ENCODE measurements around the gene NT5DC4. TPM values are rescaled to one million over a fixed set of nuclear protein-coding genes. Genes with fewer than 3 reads are reported as not detected.

NT5DC4 gene
- polyA plus RNA-seq, 1 donor: 2.6 TPM

DNA sequence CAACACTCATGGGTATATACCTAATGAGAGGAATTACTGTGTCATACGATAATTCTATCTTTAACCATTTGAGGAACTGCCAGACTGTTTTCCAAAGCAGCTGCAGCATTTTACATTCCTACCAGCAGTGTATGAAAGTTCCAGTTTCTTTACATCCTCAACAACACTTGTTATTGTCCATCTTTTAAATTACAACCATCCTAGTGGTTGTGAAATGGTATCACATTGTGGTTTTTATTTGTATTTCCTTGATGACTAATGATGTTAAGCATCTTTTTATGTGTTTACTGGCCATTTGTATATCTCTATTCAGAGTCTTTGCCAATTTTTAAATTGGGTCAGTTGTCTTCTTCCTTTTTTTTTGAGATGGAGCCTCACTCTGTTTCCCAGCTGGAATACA lies 47.6 kb downstream of the NT5DC4 start:
- DNase-seq: no peak
- Histone ChIP-seq H3K27ac (ENCODE audit: low read length) (no peak overlapping the region), H3K36me3 (ENCODE audit: control insufficient read depth, insufficient read depth, low read length) (no peaks in the 10 kb centered on the region), H3K4me3 (ENCODE audit: low read length) (no peak overlapping the region), H3K27me3 (ENCODE audit: control insufficient read depth, insufficient read depth, low read length) (no peaks in the 10 kb centered on the region), H3K9me3 (ENCODE audit: control insufficient read depth, low read depth, low read length) (no peaks in the 10 kb centered on the region), H3K4me1 (ENCODE audit: control insufficient read depth, insufficient read depth, low read length) (peaks cover 5% of the 10 kb centered on the region)
- WGBS (ENCODE audit: insufficient coverage, low lambda C conversion rate): no CpG with 5 or more reads among the region's 1 CpG

DNA sequence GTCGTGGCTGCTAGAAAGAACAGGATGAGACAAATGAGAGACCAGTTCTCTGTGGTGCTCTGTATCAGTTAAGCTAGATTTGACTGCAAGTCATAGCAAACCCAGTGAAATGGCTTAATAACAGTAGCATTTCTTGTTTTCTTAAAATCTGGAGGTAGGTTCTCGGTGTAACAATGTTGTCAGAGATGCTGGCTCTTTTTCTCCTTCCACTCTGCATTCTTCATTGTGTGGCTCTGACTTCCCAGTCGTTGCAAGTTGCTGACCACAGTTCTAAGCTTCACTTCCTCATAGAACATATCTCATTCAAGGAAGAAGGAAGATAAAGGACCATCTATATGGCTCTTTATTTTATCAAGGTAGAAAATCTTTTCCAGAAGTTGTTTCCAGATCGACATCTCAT lies 51.5 kb downstream of the NT5DC4 start:
- H3K36me3 ChIP-seq (ENCODE audit: control insufficient read depth, insufficient read depth, low read length): no peaks in the 10 kb centered on the region
- no peaks in the 10 kb centered on the region for H3K27me3 ChIP-seq (ENCODE audit: control insufficient read depth, insufficient read depth, low read length)
- DNase-seq: no peak
- no peak overlapping the region for H3K4me3 ChIP-seq (ENCODE audit: low read length)
- 100% methylated on average over 1 of the region's 4 CpGs for WGBS (ENCODE audit: insufficient coverage, low lambda C conversion rate)
- H3K27ac ChIP-seq (ENCODE audit: low read length): no peak overlapping the region
- H3K9me3 ChIP-seq (ENCODE audit: control insufficient read depth, low read depth, low read length): no peaks in the 10 kb centered on the region
- H3K4me1 ChIP-seq (ENCODE audit: control insufficient read depth, insufficient read depth, low read length): no peaks in the 10 kb centered on the region

DNA sequence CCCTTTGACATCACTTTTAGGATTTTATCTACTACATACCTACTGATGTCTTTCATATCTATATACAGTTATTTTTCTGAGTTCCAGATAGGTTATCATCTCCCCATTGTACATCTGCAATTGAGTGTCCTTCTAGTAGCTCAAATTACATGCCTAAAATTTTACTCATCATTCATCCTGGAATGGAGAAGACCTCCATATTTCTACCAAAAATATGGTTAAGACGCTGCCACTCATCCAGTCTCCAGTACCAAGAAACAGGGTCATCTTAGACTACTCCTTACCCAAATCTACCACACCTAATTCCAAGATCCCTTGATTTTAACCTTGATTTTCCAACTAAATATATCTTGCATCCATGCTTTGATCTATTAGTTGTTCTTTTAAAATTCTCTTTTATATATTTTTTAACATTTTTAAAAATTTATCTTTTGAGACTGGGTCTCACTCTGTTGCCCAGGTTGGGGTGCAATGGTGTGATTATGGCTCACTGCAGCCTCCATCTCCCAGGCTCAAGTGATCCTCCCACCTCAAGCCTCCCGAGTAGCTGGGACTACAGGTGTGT lies 52.2 kb downstream of the NT5DC4 start:
- no CpG with 5 or more reads among the region's 2 CpGs for WGBS (ENCODE audit: insufficient coverage, low lambda C conversion rate)
- Histone ChIP-seq H3K4me3 (ENCODE audit: low read length) (no peak overlapping the region), H3K27ac (ENCODE audit: low read length) (no peak overlapping the region), H3K4me1 (ENCODE audit: control insufficient read depth, insufficient read depth, low read length) (no peaks in the 10 kb centered on the region), H3K9me3 (ENCODE audit: control insufficient read depth, low read depth, low read length) (no peaks in the 10 kb centered on the region), H3K36me3 (ENCODE audit: control insufficient read depth, insufficient read depth, low read length) (no peaks in the 10 kb centered on the region), H3K27me3 (ENCODE audit: control insufficient read depth, insufficient read depth, low read length) (no peaks in the 10 kb centered on the region)
- no peak for DNase-seq

DNA sequence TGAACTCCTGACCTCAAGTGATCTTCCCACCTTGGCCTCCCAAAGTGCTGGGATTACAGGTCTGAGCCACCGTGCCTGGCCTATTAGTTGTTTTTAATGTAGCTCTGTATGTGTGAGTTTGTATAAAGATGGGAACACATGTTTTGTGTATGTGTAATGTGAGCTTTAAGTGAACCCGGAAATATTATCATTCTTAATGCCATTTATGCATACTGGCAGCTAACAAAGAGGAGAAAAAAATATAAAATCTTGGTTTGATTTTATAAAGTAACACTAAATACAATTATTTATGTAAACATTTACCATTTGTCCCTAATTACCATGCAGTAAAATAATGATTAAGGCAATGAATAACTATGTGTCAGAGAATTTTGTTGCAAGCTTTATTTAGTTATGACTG lies 52.7 kb downstream of the NT5DC4 start:
- WGBS (ENCODE audit: insufficient coverage, low lambda C conversion rate): 100% methylated on average over 1 of the region's 2 CpGs
- no peaks in the 10 kb centered on the region for H3K27me3 ChIP-seq (ENCODE audit: control insufficient read depth, insufficient read depth, low read length)
- H3K27ac ChIP-seq (ENCODE audit: low read length): no peak overlapping the region
- no peaks in the 10 kb centered on the region for H3K36me3 ChIP-seq (ENCODE audit: control insufficient read depth, insufficient read depth, low read length)
- H3K4me1 ChIP-seq (ENCODE audit: control insufficient read depth, insufficient read depth, low read length): no peaks in the 10 kb centered on the region
- no peaks in the 10 kb centered on the region for H3K9me3 ChIP-seq (ENCODE audit: control insufficient read depth, low read depth, low read length)
- no peak for DNase-seq
- H3K4me3 ChIP-seq (ENCODE audit: low read length): no peak overlapping the region

DNA sequence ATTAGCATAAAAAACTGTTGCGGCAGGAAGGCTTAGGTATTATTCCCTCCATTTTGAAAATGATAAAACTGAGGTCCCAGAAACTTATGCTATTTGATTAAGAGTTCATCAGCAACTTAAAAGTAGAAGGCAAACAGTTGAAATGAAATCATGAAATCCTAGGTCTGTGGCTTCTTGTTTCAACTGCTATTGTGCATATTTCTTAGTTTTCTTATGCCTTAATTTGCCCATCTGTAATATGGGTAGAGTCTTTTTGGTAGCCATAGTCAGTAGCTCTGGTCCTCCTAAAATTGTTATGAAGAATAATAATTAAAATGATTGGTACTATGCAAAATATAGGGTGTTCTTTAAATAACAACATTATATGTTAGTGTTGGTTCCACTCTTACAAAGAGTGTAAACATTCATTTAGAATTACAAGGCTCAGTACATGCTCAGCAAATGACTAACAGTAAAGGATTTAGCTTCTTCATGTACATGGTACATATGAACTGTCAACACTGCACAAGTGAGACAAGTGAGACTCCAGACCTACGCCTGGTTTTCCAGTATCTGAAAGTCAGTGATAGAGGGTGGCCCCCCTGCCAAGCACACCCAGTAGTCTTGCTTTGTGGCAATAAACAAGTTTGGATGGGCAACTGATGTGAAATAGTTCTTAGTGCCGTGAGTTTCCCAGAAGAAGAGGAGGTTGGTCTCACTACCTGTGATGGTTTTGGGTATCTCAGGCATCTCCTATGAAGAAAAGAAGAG lies 53.9 kb downstream of the NT5DC4 start:
- H3K27ac ChIP-seq (ENCODE audit: low read length): no peak overlapping the region
- no peaks in the 10 kb centered on the region for H3K4me1 ChIP-seq (ENCODE audit: control insufficient read depth, insufficient read depth, low read length)
- DNase-seq: no peak
- 100% methylated on average over 2 of the region's 3 CpGs for WGBS (ENCODE audit: insufficient coverage, low lambda C conversion rate)
- no peaks in the 10 kb centered on the region for H3K9me3 ChIP-seq (ENCODE audit: control insufficient read depth, low read depth, low read length)
- H3K36me3 ChIP-seq (ENCODE audit: control insufficient read depth, insufficient read depth, low read length): no peaks in the 10 kb centered on the region
- no peaks in the 10 kb centered on the region for H3K27me3 ChIP-seq (ENCODE audit: control insufficient read depth, insufficient read depth, low read length)
- no peak overlapping the region for H3K4me3 ChIP-seq (ENCODE audit: low read length)

DNA sequence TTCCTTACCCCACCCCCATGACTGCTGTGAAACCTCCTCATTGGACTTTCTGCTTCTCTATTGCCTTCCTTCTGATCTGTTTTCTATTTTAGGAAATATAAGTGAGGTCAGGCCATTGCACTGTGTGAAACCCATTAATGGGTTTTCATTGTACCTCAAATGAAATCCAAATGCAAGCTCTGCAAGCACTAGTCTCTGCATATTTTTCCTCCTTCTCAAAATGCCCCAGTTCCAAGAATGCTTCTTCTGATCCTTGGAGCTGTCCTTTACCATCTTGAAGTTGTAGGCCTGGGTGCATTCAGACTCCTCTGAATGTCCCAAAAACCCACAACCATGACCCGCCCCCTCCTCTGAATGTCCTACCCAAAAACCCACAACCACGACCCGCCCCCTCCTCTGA lies 55.3 kb downstream of the NT5DC4 start:
- H3K27ac ChIP-seq (ENCODE audit: low read length): no peak overlapping the region
- no peak for DNase-seq
- WGBS (ENCODE audit: insufficient coverage, low lambda C conversion rate): no CpG with 5 or more reads among the region's 3 CpGs
- no peaks in the 10 kb centered on the region for H3K36me3 ChIP-seq (ENCODE audit: control insufficient read depth, insufficient read depth, low read length)
- no peaks in the 10 kb centered on the region for H3K9me3 ChIP-seq (ENCODE audit: control insufficient read depth, low read depth, low read length)
- no peaks in the 10 kb centered on the region for H3K4me1 ChIP-seq (ENCODE audit: control insufficient read depth, insufficient read depth, low read length)
- no peaks in the 10 kb centered on the region for H3K27me3 ChIP-seq (ENCODE audit: control insufficient read depth, insufficient read depth, low read length)
- no peak overlapping the region for H3K4me3 ChIP-seq (ENCODE audit: low read length)

DNA sequence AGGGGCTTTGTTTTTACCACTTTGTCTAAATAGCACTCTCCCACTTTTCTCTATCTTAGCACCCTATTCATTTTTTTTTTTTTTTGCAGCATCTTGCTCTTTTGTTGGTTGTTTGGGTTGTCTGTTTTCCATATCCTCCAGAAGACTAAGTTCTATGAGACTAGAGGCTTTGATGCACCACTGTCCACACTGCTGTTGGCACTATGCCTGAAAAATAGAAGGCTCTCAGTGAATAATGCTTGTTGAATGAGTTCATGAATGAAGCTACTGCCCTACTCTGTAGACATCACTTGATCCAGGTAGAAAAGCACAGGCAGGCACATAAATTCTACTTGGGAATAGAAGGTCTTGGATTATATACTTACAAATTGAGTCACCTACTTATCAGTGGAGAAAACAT lies 56.2 kb downstream of the NT5DC4 start:
- DNase-seq: no peak
- Histone ChIP-seq H3K9me3 (ENCODE audit: control insufficient read depth, low read depth, low read length) (no peaks in the 10 kb centered on the region), H3K4me1 (ENCODE audit: control insufficient read depth, insufficient read depth, low read length) (no peaks in the 10 kb centered on the region), H3K27ac (ENCODE audit: low read length) (no peak overlapping the region), H3K4me3 (ENCODE audit: low read length) (no peak overlapping the region), H3K27me3 (ENCODE audit: control insufficient read depth, insufficient read depth, low read length) (no peaks in the 10 kb centered on the region), H3K36me3 (ENCODE audit: control insufficient read depth, insufficient read depth, low read length) (no peaks in the 10 kb centered on the region)

DNA sequence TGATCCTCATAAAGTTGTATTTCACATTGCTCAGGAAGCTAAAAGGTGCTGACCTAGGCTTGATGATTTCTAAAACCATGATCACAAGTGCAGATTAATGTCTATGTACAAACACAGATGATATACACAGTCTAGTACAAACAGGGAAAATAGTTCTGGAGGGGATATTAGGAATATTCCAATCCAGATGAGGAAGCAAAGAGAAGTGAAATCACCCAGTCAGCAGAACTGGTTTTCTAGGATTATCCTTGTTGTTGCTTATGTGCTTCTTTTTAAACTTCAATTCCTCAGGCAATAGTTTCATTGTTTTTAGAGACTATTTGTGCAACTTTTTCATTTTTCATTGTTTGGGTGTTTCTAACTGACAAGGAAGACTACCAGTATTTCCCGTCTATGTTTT lies 58.8 kb downstream of the NT5DC4 start:
- Histone ChIP-seq H3K4me3 (ENCODE audit: low read length) (no peak overlapping the region), H3K27ac (ENCODE audit: low read length) (no peak overlapping the region), H3K36me3 (ENCODE audit: control insufficient read depth, insufficient read depth, low read length) (no peaks in the 10 kb centered on the region), H3K9me3 (ENCODE audit: control insufficient read depth, low read depth, low read length) (no peaks in the 10 kb centered on the region), H3K27me3 (ENCODE audit: control insufficient read depth, insufficient read depth, low read length) (no peaks in the 10 kb centered on the region), H3K4me1 (ENCODE audit: control insufficient read depth, insufficient read depth, low read length) (no peaks in the 10 kb centered on the region)
- no peak for DNase-seq
- 100% methylated on average over 1 of the region's 1 CpG for WGBS (ENCODE audit: insufficient coverage, low lambda C conversion rate)

DNA sequence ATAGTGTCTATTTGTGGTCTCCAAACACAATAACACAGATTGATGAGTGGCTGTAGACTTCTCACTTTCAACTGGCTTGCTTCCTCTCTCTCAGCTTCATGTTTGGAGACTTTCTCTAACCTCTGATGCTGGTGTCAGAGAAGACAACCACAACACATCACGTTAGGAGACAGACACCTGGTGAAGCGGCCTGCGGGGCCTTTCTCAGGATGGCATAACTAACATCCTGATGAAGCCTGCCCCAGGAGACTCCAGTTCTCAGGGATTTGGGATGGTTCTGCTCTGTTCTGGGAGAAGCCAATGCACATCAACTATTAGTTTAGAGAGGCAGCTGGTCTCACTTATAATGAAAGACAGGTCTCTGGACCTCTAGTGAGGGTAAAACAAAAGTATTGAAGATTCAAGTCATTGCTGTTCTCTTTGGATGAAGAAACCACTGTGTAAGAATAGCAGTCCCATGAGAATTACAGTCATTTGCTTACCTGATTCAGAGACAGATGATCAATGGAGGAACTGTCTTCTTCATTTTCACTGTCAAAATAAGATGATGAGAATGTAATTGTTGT lies 61.5 kb downstream of the NT5DC4 start:
- DNase-seq: no peak
- no peaks in the 10 kb centered on the region for H3K9me3 ChIP-seq (ENCODE audit: control insufficient read depth, low read depth, low read length)
- WGBS (ENCODE audit: insufficient coverage, low lambda C conversion rate): no CpG with 5 or more reads among the region's 3 CpGs
- H3K36me3 ChIP-seq (ENCODE audit: control insufficient read depth, insufficient read depth, low read length): no peaks in the 10 kb centered on the region
- no peak overlapping the region for H3K4me3 ChIP-seq (ENCODE audit: low read length)
- H3K27ac ChIP-seq (ENCODE audit: low read length): no peak overlapping the region
- H3K27me3 ChIP-seq (ENCODE audit: control insufficient read depth, insufficient read depth, low read length): no peaks in the 10 kb centered on the region
- no peaks in the 10 kb centered on the region for H3K4me1 ChIP-seq (ENCODE audit: control insufficient read depth, insufficient read depth, low read length)

DNA sequence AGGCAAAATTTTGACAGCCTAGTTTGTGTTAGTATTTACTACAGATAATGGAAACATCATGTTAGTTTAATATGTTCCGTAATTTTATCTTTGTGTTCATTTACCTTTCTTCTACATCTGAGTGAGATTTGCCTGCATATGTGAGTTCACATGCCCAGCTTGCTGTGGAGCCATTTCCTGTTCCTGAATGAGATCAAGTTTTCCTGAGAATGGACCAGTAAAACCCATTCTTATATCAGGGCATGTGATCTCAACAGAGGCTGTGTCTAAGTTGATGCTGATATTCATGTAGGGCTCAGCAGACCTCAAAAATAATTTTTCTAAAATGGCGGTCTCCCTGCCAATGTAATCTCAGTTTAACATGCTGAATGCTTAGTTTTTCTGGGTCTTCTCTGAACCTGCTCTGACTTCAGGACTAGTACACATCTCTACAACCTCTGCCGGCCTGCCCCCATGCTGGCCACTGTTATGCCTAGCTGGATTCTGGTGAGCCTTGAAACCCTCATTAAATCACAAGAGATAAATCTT lies 62.4 kb downstream of the NT5DC4 start:
- Histone ChIP-seq H3K27ac (ENCODE audit: low read length) (no peak overlapping the region), H3K4me3 (ENCODE audit: low read length) (no peak overlapping the region), H3K4me1 (ENCODE audit: control insufficient read depth, insufficient read depth, low read length) (no peaks in the 10 kb centered on the region), H3K9me3 (ENCODE audit: control insufficient read depth, low read depth, low read length) (no peaks in the 10 kb centered on the region), H3K36me3 (ENCODE audit: control insufficient read depth, insufficient read depth, low read length) (no peaks in the 10 kb centered on the region), H3K27me3 (ENCODE audit: control insufficient read depth, insufficient read depth, low read length) (no peaks in the 10 kb centered on the region)
- WGBS (ENCODE audit: insufficient coverage, low lambda C conversion rate): 100% methylated on average over 1 of the region's 3 CpGs
- DNase-seq: no peak
